SK-N-MC (cell line): ENCODE data around the gene GALNT18.

Experiments
- DNase-seq: peaks from one replicate; pipeline ENCODE4 v3.0.0-alpha.2; 2011; ENCODE audit warnings: low read depth, low spot score
- H3K27ac ChIP-seq: fragments of 200-600 bp; sonication (generic); 2 replicates; pipeline ENCODE4 v1.5.1; 2016; ENCODE audit warnings: mixed run types
- H3K36me3 ChIP-seq: fragments of 200-600 bp; sonication (generic); 2 replicates; pipeline ENCODE4 v1.6.1; 2017; ENCODE audit warnings: antibody characterized with exemption, low read length, mixed read lengths; ENCODE audit not compliant: insufficient read depth
- H3K4me3 ChIP-seq: fragments of 200-600 bp; sonication (generic); 2 replicates; pipeline ENCODE4 v1.5.1; 2016
- H3K9ac ChIP-seq: fragments of 200-600 bp; sonication (generic); 2 replicates; pipeline ENCODE4 v1.8.0; 2017; ENCODE audit warnings: mixed run types, mixed read lengths; ENCODE audit not compliant: insufficient read length
- H3K9me3 ChIP-seq: fragments of 200-600 bp; sonication (generic); 2 replicates; pipeline ENCODE4 v1.6.1; 2017; ENCODE audit warnings: low read depth, mild to moderate bottlenecking, antibody characterized with exemption, low read length, moderate library complexity, mixed read lengths
- EZH2 ChIP-seq: fragments of 200-600 bp; sonication (generic); IDR thresholded peaks from one replicate; pipeline ENCODE4 v1.6.1; 2017; ENCODE audit warnings: antibody characterized with exemption
- FOXP2 ChIP-seq: optimal IDR thresholded peaks from 2 replicates; pipeline ENCODE3; 2011; ENCODE audit warnings: mild to moderate bottlenecking, moderate library complexity; ENCODE audit not compliant: insufficient read depth; ENCODE audit errors: extremely low read length, control extremely low read depth
- POLR2AphosphoS5 ChIP-seq: IDR thresholded peaks from 2 replicates; pipeline ENCODE4 v1.6.1; 2012; ENCODE audit warnings: mild to moderate bottlenecking, low read depth, low read length, borderline replicate concordance

Gene GALNT18

GRCh38 chr11:11229647-11230046, 392.2 kb downstream of the GALNT18 start:
- H3K36me3 ChIP-seq: no peaks in the 10 kb centered on the region
- H3K9ac ChIP-seq: no peak overlapping the region
- H3K4me3 ChIP-seq: no peak overlapping the region
- no peak overlapping the region for H3K27ac ChIP-seq
- no peak for TF ChIP-seq FOXP2
- TF ChIP-seq POLR2AphosphoS5: no peak
- TF ChIP-seq EZH2: no peak
- DNase-seq: no peak
- H3K9me3 ChIP-seq: no peaks in the 10 kb centered on the region

- no peak overlapping the region for H3K4me3 ChIP-seq
- no peaks in the 10 kb centered on the region for H3K36me3 ChIP-seq
- TF ChIP-seq POLR2AphosphoS5 (no peak), EZH2 (no peak), FOXP2 (no peak)
- no peak overlapping the region for H3K27ac ChIP-seq
- no peaks in the 10 kb centered on the region for H3K9me3 ChIP-seq
- DNase-seq: no peak
- H3K9ac ChIP-seq: no peak overlapping the region
Observed at GRCh38 chr11:11227296-11228085, 394.3 kb downstream of the GALNT18 start.
